D721Med (cell line): ENCODE data around the gene TANGO2.

Source experiments
- DNase-seq: peaks from one replicate; pipeline ENCODE4 v3.0.0; 2011; ENCODE audit warnings: low spot score; ENCODE audit not compliant: insufficient read length
- FAIRE-seq: peaks from 2 replicates; lab custom pipeline; 2011; peaks lifted over from hg19 to GRCh38; lab: Jason Lieb, UNC
- TF ChIP-seq, protein P1 (sequence below): IDR thresholded peaks from 2 replicates; pipeline ENCODE4 v1.5.1; 2012; ENCODE audit warnings: mild to moderate bottlenecking, control low read depth; ENCODE audit not compliant: insufficient read depth; ENCODE audit errors: missing control alignments

Gene TANGO2

DNA sequence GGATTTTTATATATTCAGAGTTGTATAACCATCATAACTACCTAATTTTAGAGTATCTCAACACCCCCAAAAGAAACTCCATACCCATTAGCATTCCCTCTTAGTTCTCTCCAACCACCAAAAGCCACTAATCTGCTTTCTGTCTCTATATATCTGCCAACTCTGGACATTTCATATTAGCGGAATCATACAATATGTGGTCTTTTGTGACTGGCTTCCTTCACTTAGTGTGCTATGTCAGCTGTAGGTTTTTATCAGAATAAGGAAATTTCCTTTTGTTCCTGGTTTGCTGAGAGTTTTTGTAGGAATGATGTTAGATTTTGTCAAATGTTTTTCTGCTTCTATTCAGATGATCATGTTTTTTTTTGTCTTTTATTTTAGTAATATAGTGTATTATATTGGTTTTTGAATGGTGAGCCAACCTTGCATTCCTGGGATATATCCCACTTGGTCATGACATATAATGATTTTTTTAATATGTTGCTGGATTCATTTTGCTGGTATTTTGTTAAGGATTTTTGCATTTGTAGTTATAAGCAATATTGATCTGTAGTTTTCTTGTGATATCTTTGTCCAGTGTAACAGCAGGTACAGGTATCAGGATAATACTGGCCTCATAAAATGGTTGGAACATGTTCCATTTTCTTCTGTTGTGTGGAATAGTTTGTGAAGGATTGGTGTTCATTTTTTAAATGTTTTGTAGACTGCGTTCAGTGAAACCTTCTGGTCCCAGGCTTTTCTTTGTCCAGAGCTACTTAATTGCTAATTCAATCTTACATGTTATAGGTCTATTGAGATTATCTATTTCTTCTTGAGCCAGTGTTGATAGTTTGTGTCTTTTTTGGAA lies 75.9 kb downstream of the TANGO2 start:
- TF ChIP-seq, protein P1, sequence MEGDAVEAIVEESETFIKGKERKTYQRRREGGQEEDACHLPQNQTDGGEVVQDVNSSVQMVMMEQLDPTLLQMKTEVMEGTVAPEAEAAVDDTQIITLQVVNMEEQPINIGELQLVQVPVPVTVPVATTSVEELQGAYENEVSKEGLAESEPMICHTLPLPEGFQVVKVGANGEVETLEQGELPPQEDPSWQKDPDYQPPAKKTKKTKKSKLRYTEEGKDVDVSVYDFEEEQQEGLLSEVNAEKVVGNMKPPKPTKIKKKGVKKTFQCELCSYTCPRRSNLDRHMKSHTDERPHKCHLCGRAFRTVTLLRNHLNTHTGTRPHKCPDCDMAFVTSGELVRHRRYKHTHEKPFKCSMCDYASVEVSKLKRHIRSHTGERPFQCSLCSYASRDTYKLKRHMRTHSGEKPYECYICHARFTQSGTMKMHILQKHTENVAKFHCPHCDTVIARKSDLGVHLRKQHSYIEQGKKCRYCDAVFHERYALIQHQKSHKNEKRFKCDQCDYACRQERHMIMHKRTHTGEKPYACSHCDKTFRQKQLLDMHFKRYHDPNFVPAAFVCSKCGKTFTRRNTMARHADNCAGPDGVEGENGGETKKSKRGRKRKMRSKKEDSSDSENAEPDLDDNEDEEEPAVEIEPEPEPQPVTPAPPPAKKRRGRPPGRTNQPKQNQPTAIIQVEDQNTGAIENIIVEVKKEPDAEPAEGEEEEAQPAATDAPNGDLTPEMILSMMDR: no peak
- FAIRE-seq: no peak

DNA sequence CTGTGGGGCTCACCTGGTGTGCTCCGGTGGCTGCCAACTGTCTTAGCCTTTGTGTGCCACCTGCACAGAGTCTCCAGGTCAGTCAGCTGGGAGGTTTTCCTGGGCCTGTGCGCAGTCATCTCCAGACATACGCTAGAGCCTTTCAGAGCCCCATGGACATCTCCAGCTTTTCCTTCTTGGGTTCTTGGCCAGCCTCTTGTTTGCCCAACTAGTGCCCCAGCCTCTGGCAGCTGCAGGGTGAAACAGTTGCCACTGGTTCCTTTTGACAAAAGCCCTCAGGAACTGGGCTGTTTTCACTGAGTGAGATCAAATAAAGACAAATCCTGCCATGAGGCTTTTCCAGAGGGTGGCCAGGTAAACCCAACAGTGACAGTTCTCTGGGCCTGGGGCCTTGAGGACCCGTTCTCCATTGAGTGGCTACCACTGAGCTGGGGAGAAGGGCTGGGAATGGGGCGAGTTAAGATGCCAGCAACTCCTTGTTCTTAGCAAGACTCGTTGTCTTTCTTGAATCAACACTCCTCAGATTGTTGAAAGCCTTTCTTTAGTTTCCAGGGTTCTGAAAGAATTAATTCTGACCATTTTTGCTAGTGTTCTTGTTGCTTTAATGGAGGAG lies 78.3 kb downstream of the TANGO2 start:
- TF ChIP-seq, protein P1: no peak
- DNase-seq (no peak), FAIRE-seq (no peak)

More for the DNA sequence above, 75.9 kb downstream of the TANGO2 start:
- DNase-seq: no peak

DNA sequence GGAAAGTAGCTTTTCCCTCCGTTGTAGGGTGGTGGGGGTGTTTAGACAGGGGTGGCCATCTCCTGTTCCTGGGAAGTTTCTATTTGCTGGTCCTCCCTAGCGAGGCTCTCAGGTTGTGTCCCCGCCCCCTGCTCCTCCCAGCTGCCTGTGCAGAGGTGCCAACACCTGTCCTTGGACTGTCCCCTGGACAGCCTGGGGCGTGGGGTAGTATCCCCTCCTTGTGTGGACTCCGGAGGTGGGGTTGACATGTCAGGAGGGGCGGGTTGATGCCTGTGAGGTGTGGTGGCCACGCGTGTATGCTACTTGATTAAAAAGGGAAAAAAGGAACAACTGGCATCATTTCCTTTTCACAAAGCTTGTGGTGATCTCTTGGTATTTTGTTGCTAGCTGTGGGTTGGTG lies 80.7 kb downstream of the TANGO2 start:
- FAIRE-seq: no peak
- TF ChIP-seq, protein P1: no peak
- no peak for DNase-seq

DNA sequence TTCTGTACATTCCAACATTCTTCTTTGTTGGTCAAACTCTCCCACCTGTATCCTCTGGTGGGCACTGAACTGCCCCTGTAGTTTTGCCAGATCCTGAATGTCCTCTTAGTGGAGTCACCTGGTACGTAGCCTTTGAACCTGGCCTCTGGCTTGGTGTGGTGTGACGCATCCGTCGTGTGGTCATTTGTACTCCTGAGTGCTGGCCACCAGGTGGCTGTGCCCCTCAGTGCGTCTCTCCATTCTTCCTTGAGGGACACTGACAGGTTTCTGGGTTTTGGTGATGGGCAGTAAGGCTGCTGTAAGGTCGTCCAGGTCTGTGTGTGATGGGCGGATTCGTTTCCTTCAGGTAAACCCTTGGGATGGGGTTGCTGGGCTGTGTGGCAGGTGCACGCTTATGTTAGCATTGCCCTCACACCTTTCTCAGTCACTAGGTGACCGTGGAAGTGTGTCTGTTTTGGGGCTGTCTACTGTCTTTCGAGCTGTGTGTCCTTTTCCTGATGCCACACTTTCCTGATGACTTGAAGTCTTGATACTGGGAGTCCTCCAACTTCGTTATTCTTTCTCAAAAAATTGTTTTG lies 81.4 kb downstream of the TANGO2 start:
- TF ChIP-seq, protein P1: no peak
- DNase-seq: no peak
- no peak for FAIRE-seq

DNA sequence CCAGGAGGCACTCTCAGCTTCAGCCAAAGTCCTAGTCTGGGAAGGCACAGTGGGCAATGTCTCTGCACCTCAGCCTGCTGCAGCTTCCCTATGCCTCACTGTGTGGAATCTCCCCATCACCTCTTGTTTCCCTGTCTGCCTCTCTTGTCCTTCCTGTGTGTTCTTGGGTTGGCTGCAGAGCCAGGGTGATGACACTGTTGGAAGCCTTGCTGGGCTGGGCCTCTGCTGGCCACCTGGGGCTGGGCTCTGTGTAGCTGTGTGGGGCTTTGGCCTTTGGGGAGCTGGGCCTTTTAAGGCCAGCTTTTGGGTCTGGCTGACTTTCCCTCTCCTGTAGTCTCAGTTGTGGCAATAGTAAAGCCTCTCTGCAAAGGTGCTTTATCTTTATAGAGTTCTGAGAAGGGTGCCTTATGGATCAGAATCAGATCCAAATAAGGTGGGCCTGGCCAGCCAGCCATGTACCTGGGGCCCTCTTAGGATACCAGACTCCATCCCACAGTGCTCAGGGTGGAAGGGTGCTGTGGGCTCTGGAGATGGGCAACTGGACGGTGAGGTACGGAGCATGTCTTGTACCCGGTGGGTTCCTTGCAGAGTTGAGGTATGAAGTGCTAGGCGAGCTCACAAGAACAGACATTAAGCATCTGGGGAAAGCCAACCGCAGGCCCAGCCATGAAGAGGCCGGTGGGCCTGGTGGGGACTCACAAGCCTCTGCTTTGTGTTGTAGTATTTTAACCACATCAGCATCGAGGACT lies 84.7 kb downstream of the TANGO2 start:
- DNase-seq (no peak), FAIRE-seq (no peak)

DNA sequence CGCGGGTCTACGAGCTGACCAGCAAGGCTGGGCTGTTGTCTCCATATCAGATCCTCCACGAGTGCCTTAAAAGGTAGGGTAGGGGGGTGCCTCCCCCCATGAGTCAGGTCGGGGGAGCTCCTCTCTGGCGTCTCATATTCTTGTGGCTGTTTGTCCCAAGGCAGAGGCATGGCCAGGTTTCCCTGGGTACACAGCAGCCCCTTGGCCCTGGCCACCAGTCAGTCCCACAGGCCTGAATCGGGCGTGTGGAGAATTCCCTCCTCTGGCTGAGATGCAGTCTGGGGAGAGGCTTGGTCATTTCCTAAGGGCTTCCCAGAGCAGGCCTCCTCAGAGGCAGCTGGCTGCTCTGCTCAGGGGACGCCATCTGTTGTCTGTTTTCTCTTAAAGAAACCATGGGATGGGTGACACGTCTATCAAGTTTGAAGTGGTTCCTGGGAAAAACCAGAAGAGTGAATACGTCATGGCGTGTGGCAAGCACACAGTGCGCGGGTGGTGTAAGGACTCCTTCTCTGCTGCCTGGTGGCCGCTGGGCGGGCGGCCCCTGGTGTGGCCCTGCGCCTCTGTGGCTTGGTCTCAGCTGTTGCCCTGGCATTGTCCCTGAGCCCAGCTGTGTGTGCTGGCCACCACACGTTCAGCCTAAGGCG lies 85.4 kb downstream of the TANGO2 start:
- TF ChIP-seq, protein P1: no peak
- DNase-seq (no peak), FAIRE-seq (no peak)

More for the DNA sequence above, 84.7 kb downstream of the TANGO2 start:
- TF ChIP-seq, protein P1: no peak
